Ovary (tissue), 9 donors: ENCODE data around the gene WFIKKN1. TPM values are rescaled to one million over a fixed set of nuclear protein-coding genes. Genes with fewer than 3 reads are reported as not detected.
"Not testable (repeated sequence)": the region's sequence is repeated elsewhere in the genome, so short reads cannot be mapped to it uniquely, and the experiment has no call there.

Experiments used
- DNase-seq, 5 donors: peaks; one replicate each; pipeline ENCODE4 v3.0.0-alpha.2; 2019 to 2020
- H3K27ac ChIP-seq, 2 donors: fragments of 200-600 bp; one replicate each; pipeline versions ENCODE4 v1.5.1 to v1.8.0; 2019 to 2022
- H3K27me3 ChIP-seq: fragments of 200-600 bp; one replicate; pipeline ENCODE4 v1.8.0; 2022
- H3K36me3 ChIP-seq: fragments of 200-600 bp; sonication (generic); one replicate; pipeline ENCODE4 v1.5.1; 2019
- H3K4me1 ChIP-seq: one replicate; pipeline ENCODE4 v1.8.1; 2013; ENCODE audit warnings: mild to moderate bottlenecking, moderate library complexity; ENCODE audit not compliant: insufficient read depth
- H3K4me3 ChIP-seq: fragments of 200-600 bp; sonication (generic); one replicate; pipeline ENCODE4 v1.5.1; 2017
- H3K9me3 ChIP-seq, 2 donors: fragments of 200-600 bp in 1 of 2; sonication (generic) in 1 of 2; one replicate each; pipeline versions ENCODE4 v1.5.1 to v1.8.1; 2013 to 2019; ENCODE audit warnings: mild to moderate bottlenecking in 1 of 2, moderate library complexity in 1 of 2
- CTCF ChIP-seq, 3 donors: fragments of 450-650 bp in 2 of 3; fragments of 200-600 bp in 1 of 3; IDR thresholded peaks; one replicate each; pipeline versions ENCODE4 v1.5.1 to v1.8.0; 2016 to 2022; ENCODE audit warnings: antibody characterized with exemption in 3 of 3, mild to moderate bottlenecking in 1 of 3
- EP300 ChIP-seq: sonication (generic); formaldehyde crosslinking; IDR thresholded peaks from one replicate; pipeline ENCODE4 v1.6.1; 2017; ENCODE audit warnings: antibody characterized with exemption
- POLR2A ChIP-seq: fragments of 450-650 bp; IDR thresholded peaks from one replicate; pipeline ENCODE4 v1.6.1; 2017; ENCODE audit warnings: antibody characterized with exemption, mild to moderate bottlenecking, moderate library complexity
- WGBS, 3 donors: extraction: QIAGEN DNeasy Blood & Tissue Kit in 1 of 3; methylation state at CpG; one replicate each; pipeline versions ENCODE4 v1.1.5 to v1.1.7; 2013 to 2017; 5-methylcytosine and 5-hydroxymethylcytosine counted together
- intact Hi-C, 4 donors: fragments of 100-400 bp; cut with DNase I; formaldehyde crosslinking; loops; one replicate each; pipeline versions ENCODE4 v1.11.0 to v1.15.1; 2022 to 2023
- polyA plus RNA-seq, 2 donors: library from polyadenylated mRNA; stranded (reverse); fragments of 200-250 nt in 1 of 2; fragments of 350-450 nt in 1 of 2; fragmentation: Illumina TruSeq in 1 of 2; extraction: RNeasy Lipid Tissue Mini Kit (QIAGEN cat#74804) in 1 of 2; gene quantifications; one replicate each; pipeline ENCODE4 v1.2.3, GENCODE V29; 2013 to 2014
- total RNA-seq, 7 donors: library from RNA; depleted of rRNA in 2 of 7; stranded (reverse); fragments of >200 nt in 2 of 7; fragmentation: NEBNext Ultra II Directional in 3 of 7; extraction: Animal tissue kit (Norgen Biotek cat#: 25700) in 3 of 7; gene quantifications; one replicate each; pipeline versions ENCODE4 v1.1.0 to v1.2.4, GENCODE V29; 2016 to 2023
- donor health status: DM: no; HTN: no; CAD: no; lungs with moderate emphysema.
- donor health status: DM: no; HTN: no; CAD: no.
- donor health status: Bipolar disorder and iron deficiency.
- donor health status: DM: yes; HTN: yes; CAD: no.
- donor health status: DM: no; HTN: no; CAD: no.
- donor health status: DM: yes; HTN: yes; CAD: no.

Gene WFIKKN1
- total and polyA plus RNA-seq, 9 donors: 0.10 to 2.6 (median 1.1) TPM

DNA sequence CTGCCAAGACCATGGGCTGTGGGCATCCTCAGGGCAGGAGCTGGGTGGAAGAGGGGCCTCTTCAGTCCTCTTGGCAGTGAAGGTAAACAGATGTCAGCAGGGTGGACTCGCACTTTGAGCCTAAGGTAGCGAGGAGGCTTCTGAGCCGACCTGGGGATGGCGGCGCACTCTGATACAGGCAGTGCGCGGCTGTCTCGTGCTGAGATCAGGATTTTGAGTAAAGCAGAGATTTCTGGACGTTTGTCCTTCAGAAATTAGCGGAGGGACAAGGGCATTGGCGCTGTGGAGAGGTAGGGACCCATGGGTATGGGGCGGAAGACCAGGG is 34.1 kb upstream of the WFIKKN1 start:
- DNase-seq: no peak
- TF ChIP-seq POLR2A (no peak), EP300 (no peak), CTCF (IDR thresholded peaks at IDR 0.05) (no peak)
- Histone ChIP-seq H3K27ac (no peak overlapping the region), H3K27me3 (no peaks in the 10 kb centered on the region), H3K36me3 (no peaks in the 10 kb centered on the region), H3K4me1 (no peaks in the 10 kb centered on the region), H3K4me3 (no peak overlapping the region), H3K9me3 (no peaks in the 10 kb centered on the region)
- WGBS, 3 donors: 91 to 93% (median 92%) methylated on average over 12 of the region's 12 CpGs
- intact Hi-C loops: no loop called here

DNA sequence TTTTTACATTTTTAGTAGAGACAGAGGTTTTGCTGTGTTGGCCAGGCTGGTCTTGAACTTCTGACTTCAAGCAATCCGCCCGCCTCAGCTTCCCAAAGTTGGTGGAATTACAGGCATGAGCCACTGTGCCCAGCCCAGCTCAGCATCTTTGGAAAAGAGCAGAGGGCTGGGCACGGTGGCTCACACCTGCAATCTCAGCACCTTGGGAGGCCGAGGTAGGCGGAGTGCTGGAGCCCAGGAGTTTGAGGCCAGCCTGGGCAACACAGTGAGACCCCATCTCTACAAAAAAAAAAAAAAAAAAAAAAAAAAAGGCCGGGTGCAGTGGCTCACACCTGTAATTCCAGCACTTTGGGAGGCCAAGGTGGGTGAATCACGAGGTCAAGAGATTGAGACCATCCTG is 33.1 kb upstream of the WFIKKN1 start:
- H3K36me3 ChIP-seq, DNase-seq, H3K4me1 ChIP-seq, H3K4me3 ChIP-seq, intact Hi-C loops, H3K9me3 ChIP-seq, H3K27me3 ChIP-seq, H3K27ac ChIP-seq: not testable (repeated sequence)
- WGBS, 3 donors: 94 to 96% (median 96%) methylated on average over 7 of the region's 7 CpGs

DNA sequence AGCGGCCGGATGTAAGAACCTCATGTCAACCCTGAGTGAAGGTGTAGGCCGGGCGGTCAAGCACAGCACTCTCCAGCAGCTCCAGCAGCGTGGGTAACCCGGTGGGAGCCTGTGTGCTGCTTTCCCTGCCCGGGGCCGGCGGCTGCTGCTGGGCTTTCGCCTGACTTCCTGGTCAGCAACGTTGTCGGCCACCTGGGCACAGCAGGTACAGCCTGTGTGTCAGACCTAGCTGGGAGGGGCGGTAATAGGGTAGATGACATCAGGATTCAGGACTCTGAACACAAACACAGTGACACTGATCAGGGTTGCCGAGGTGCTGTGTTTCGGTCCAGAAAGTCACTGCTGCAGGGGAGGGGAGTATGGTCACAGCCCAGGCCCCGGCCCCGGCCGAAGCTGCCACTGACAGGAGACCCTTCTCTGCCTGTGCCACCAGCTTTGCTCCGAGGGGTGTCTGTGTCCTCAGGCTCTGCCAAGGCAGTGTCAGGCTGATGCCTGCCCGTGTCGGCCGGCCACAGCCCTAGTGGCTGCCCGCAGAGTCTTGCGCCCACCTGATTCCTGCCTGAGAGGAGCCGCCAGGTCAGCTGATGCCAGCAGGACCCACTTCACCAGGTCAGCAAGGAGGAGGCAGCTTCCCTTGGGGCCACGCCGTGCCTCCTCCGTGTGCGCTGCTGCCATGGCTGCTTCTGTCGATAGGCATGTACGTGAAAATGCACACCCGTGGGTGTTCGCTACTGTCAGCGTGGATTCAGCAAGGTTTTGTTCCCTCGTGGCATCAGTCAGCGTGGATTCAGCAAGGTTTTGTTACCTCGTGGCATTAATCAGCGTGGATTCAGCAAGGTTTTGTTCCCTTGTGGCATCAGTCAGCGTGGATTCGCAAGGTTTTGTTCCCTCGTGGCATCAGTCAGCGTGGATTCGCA is 31.7 kb upstream of the WFIKKN1 start:
- no peaks in the 10 kb centered on the region for H3K4me1 ChIP-seq
- 95 to 97% (median 95%) methylated on average over 41 to 43 of the region's 43 CpGs for WGBS, 3 donors
- TF ChIP-seq POLR2A (no peak), EP300 (no peak), CTCF (IDR thresholded peaks at IDR 0.05) (no peak)
- no peaks in the 10 kb centered on the region for H3K36me3 ChIP-seq
- no peak overlapping the region for H3K27ac ChIP-seq
- no peaks in the 10 kb centered on the region for H3K27me3 ChIP-seq
- DNase-seq: no peak
- no peak overlapping the region for H3K4me3 ChIP-seq
- intact Hi-C loops: no loop called here
- H3K9me3 ChIP-seq: no peaks in the 10 kb centered on the region

- DNase-seq: no peak
- 54 to 58% (median 54%) methylated on average over 7 of the region's 7 CpGs for WGBS, 3 donors
- Histone ChIP-seq H3K4me1 (no peaks in the 10 kb centered on the region), H3K4me3 (no peak overlapping the region), H3K36me3 (no peaks in the 10 kb centered on the region), H3K27me3 (no peaks in the 10 kb centered on the region), H3K9me3 (no peaks in the 10 kb centered on the region), H3K27ac (no peak overlapping the region)
- intact Hi-C loops: loop anchor here in 1 of 4 donors (5.0 kb wide), 1 partner anchor 328 kb away; no protein-coding TSS in a partner anchor
- TF ChIP-seq POLR2A: no peak
- TF ChIP-seq EP300: no peak
- no peak for TF ChIP-seq CTCF (IDR thresholded peaks at IDR 0.05)
Measured at GRCh38 chr16:600781-601180, 30.0 kb upstream of the WFIKKN1 start.

DNA sequence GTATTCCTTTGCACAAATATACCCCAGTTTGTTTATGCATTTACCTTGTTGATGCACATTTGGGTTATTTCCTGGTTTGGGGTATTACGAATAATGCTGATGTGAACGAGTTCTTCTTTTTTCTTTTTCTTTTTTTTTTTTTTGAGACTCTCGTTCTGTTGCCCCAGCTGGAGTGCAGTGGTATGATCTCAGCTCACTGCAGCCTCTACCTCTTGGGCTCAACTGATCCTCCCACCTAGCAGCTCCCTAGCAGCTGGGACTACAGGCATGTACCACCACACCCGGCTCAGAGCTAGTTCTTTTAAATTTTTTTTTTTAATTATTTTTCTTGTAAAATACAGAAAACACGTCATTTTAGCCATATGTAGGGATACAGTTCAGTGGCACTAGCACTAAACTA is 26.9 kb upstream of the WFIKKN1 start:
- Histone ChIP-seq H3K36me3 (no peaks in the 10 kb centered on the region), H3K9me3 (no peaks in the 10 kb centered on the region), H3K4me3 (no peak overlapping the region), H3K27me3 (no peaks in the 10 kb centered on the region), H3K27ac (no peak overlapping the region), H3K4me1 (no peaks in the 10 kb centered on the region)
- DNase-seq: no peak
- intact Hi-C loops: loop anchor here in 1 of 4 donors (5.0 kb wide), 1 partner anchor 332 kb away; no protein-coding TSS in a partner anchor
- 76 to 82% (median 81%) methylated on average over 5 of the region's 5 CpGs for WGBS, 3 donors
- TF ChIP-seq CTCF (IDR thresholded peaks at IDR 0.05) (no peak), EP300 (no peak), POLR2A (no peak)
